Caco-2 (cell line): Measurements from ENCODE around the gene CAMKK1. TPM values are rescaled to one million over a fixed set of nuclear protein-coding genes. Genes with fewer than 3 reads are reported as not detected.
"Not testable (repeated sequence)": the region's sequence is repeated elsewhere in the genome, so short reads cannot be mapped to it uniquely, and the experiment has no call there.

Experiments
- BruUV-seq: library from RNA; stranded (reverse); fragments of 400-500 nt; replicated peaks from 2 replicates; lab custom pipeline; 2021; lab: Mats Ljungman, UMichigan
- CTCF ChIA-PET: fragments of 300-600 bp; sonication (Branson Sonifier 250); formaldehyde crosslinking; loops from one replicate; lab custom pipeline; 2022; ENCODE audit warnings: antibody characterized with exemption; lab: Charles Lee
- POLR2A ChIA-PET: fragments of 300-600 bp; sonication (Branson Sonifier 250); formaldehyde crosslinking; loops from one replicate; lab custom pipeline; 2022; ENCODE audit warnings: antibody characterized with exemption; lab: Charles Lee
- DNase-seq, 2 experiments: peaks; one replicate each; pipeline versions ENCODE4 v3.0.0 to v3.0.0-alpha.2; 2020 to 2022
- H3K27me3 ChIP-seq: replicated peaks from 2 replicates; pipeline ENCODE4 v1.6.0; 2011; ENCODE audit warnings: low read length; ENCODE audit not compliant: control insufficient read depth, insufficient read depth
- H3K36me3 ChIP-seq: 2 replicates; pipeline ENCODE4 v1.5.1; 2011; ENCODE audit warnings: low read length; ENCODE audit not compliant: control insufficient read depth, insufficient read depth
- H3K4me1 ChIP-seq: fragments of 250-450 bp; sonication (Bioruptor Pico); 2 replicates; pipeline ENCODE4 v1.5.1; 2020; ENCODE audit warnings: mild to moderate bottlenecking
- H3K4me3 ChIP-seq: 2 replicates; pipeline ENCODE4 v1.5.1; 2011; ENCODE audit warnings: low read depth, mild to moderate bottlenecking, control low read depth, low read length
- H3K9me3 ChIP-seq: fragments of 250-450 bp; sonication (Bioruptor Pico); 2 replicates; pipeline ENCODE4 v1.5.1; 2020; ENCODE audit warnings: mild to moderate bottlenecking, moderate library complexity
- H3K27ac Mint-ChIP-seq: one replicate; pipeline ENCODE4 v1.8.0; 2022; ENCODE audit warnings: mixed read lengths; ENCODE audit not compliant: unreplicated experiment
- H3K27me3 Mint-ChIP-seq: one replicate; pipeline ENCODE4 v1.8.0; 2022; ENCODE audit warnings: mixed read lengths; ENCODE audit not compliant: insufficient read depth, unreplicated experiment
- H3K36me3 Mint-ChIP-seq: one replicate; pipeline ENCODE4 v1.8.0; 2022; ENCODE audit warnings: mild to moderate bottlenecking, mixed read lengths; ENCODE audit not compliant: insufficient read depth, unreplicated experiment
- H3K4me1 Mint-ChIP-seq: one replicate; pipeline ENCODE4 v1.8.0; 2022; ENCODE audit warnings: low read depth, mixed read lengths; ENCODE audit not compliant: unreplicated experiment
- H3K4me3 Mint-ChIP-seq: one replicate; pipeline ENCODE4 v1.8.0; 2022; ENCODE audit warnings: mild to moderate bottlenecking, moderate library complexity, mixed read lengths; ENCODE audit not compliant: unreplicated experiment
- H3K9me3 Mint-ChIP-seq: one replicate; pipeline ENCODE4 v1.8.0; 2022; ENCODE audit warnings: mixed read lengths; ENCODE audit not compliant: unreplicated experiment
- intact Hi-C: fragments of 100-400 bp; cut with micrococcal nuclease; formaldehyde crosslinking; loops from one replicate; pipeline ENCODE4 v1.10.0; 2022; ENCODE audit not compliant: unreplicated experiment
- total RNA-seq: library from RNA; stranded (reverse); gene quantifications from 2 replicates; pipeline ENCODE4 v1.2.3, GENCODE V29; 2022
- TF ChIP-seq, protein P1 (sequence below), 2 experiments: fragments of 200-600 bp in 1 of 2; IDR thresholded peaks; 1 replicate in 1 of 2; 2 replicates in 1 of 2; pipeline versions ENCODE4 v1.5.1 to v1.8.0; 2011 to 2022; ENCODE audit warnings: antibody characterized with exemption in 1 of 2, control low read depth in 1 of 2, inconsistent platforms in 1 of 2, low read depth in 1 of 2, low read length in 1 of 2, mild to moderate bottlenecking in 1 of 2, moderate library complexity in 1 of 2; ENCODE audit not compliant: insufficient read depth in 1 of 2, severe bottlenecking in 1 of 2, unreplicated experiment in 1 of 2

CAMKK1 gene
- total RNA-seq, 1 experiment from 2014 or later, result 1.9 TPM

DNA sequence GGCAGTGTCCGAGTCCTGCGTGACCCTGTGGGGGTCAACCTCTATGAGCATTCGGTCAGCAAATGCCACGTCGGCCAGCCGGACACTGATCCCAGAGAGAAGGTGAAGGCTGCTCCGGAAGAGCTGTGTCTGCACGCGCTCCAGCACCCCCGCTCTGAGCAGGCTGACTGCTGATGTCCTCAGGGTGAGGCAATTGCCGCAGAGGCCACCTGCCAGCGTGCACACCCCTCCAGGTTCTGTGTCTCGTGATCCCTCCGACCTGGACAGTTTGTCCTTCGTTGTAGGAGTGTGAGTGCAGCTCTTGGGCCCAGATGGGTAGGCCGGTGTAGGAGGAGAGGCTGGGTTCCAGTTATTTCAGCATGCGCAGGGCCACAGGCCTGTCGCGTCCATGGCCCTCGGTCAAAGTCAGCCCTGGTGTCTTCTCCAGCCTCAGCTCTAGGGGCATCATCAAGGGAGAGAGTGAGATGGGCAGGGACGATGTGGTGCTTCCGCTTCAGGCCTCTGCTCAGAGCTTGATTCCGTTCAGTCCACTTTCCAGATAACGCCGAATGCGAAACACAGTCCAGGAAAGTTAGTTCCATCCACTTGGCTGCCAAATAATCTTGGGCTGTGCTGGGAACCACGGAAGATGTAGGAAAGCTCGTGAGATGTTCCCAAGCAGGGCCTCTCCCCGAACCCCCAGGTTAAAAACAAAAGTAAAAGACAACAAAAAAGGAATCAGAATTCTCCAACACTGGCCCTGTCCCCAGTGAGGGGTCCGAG lies 31.7 kb downstream of the CAMKK1 start:
- Mint-ChIP-seq H3K36me3 (no peaks in the 10 kb centered on the region), H3K27me3 (no peaks in the 10 kb centered on the region), H3K9me3 (no peaks in the 10 kb centered on the region), H3K4me3 (no peak overlapping the region), H3K4me1 (no peaks in the 10 kb centered on the region), H3K27ac (no peak overlapping the region)
- ChIA-PET POLR2A (no interaction called here), CTCF (no interaction called here)
- no peak for DNase-seq
- no peaks in the 10 kb centered on the region for H3K4me1 ChIP-seq
- no peaks in the 10 kb centered on the region for H3K36me3 ChIP-seq
- intact Hi-C loops, result no loop called here
- no peaks in the 10 kb centered on the region for H3K27me3 ChIP-seq
- no peaks in the 10 kb centered on the region for H3K9me3 ChIP-seq
- TF ChIP-seq, protein P1, sequence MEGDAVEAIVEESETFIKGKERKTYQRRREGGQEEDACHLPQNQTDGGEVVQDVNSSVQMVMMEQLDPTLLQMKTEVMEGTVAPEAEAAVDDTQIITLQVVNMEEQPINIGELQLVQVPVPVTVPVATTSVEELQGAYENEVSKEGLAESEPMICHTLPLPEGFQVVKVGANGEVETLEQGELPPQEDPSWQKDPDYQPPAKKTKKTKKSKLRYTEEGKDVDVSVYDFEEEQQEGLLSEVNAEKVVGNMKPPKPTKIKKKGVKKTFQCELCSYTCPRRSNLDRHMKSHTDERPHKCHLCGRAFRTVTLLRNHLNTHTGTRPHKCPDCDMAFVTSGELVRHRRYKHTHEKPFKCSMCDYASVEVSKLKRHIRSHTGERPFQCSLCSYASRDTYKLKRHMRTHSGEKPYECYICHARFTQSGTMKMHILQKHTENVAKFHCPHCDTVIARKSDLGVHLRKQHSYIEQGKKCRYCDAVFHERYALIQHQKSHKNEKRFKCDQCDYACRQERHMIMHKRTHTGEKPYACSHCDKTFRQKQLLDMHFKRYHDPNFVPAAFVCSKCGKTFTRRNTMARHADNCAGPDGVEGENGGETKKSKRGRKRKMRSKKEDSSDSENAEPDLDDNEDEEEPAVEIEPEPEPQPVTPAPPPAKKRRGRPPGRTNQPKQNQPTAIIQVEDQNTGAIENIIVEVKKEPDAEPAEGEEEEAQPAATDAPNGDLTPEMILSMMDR (IDR thresholded peaks at IDR 0.05; ENCODE audit: insufficient read depth in 1 of 2, low read depth in 1 of 2, low read length in 1 of 2, severe bottlenecking in 1 of 2, unreplicated experiment in 1 of 2), result no peak
- no TSS peak for BruUV-seq
- H3K4me3 ChIP-seq, result no peak overlapping the region

DNA sequence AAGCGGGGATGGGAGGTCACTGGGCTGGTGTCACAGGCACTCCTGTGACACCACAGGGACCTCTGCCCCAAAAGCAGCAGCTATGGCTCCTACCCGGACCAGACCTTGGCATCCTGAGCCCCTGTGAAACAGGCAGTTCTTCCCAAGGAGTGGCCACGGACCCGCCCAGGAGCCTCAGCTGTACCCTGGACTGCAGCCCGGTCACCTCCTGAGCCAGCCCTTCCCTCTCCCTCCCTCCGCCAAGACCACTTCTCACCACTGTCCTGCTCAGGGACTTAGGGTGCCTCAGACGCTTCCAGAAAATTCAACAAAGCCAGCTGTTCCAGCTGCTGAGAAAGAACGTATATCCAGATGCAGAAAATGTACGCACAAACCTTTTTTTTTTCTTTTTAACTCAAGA lies 32.9 kb downstream of the CAMKK1 start:
- POLR2A ChIA-PET, result no interaction called here
- intact Hi-C loops, result no loop called here
- BruUV-seq, result no TSS peak

DNA sequence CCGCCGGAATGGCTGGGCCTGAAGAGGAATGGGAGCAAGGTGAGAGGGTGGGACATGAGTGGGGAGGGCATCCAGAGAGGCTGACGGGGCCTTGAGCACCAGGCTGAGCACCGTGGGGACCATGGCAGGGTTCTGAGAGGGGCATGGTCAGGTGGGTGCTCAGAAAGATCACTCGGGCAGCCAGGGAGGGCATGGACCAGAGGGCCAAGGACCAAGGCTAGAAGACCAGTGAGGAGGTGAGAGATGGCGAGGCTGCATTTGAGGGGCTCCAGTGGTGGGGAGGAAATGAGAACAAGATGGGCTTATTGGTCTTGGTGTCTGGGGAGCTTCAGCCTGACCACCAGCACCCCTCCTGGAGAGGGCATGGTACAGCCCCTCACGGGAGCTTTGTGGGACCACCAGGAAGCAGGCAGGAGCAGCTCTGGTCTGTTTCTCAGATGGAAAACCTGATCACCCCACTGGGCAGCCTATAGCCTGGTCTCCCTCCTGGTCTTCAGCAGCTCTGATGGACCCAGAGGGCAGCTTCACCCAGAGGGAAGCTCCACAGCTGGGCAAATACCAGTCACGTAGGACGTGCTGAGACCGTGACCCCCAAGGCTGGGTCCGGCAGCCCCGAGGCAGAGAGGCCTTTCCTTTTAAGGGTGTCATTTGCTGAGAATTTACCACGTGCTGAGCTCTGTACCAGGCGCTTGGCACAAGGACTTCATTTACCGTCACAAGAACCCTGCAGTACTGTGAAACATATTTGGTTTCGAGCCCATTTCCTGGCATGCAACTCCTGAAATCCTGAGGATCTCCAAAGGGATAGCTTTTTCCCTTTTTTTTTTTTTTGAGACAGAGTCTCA lies 35.4 kb downstream of the CAMKK1 start:
- H3K4me1 ChIP-seq, result no peaks in the 10 kb centered on the region
- no peak for DNase-seq
- no peaks in the 10 kb centered on the region for H3K36me3 Mint-ChIP-seq
- H3K27me3 Mint-ChIP-seq, result no peaks in the 10 kb centered on the region
- H3K36me3 ChIP-seq, result no peaks in the 10 kb centered on the region
- no TSS peak for BruUV-seq
- H3K4me3 Mint-ChIP-seq, result no peak overlapping the region
- no peak overlapping the region for H3K27ac Mint-ChIP-seq
- H3K9me3 ChIP-seq, result no peaks in the 10 kb centered on the region
- POLR2A ChIA-PET, result no interaction called here
- H3K4me1 Mint-ChIP-seq, result no peaks in the 10 kb centered on the region
- TF ChIP-seq, protein P1 (IDR thresholded peaks at IDR 0.05; ENCODE audit: insufficient read depth in 1 of 2, low read depth in 1 of 2, low read length in 1 of 2, severe bottlenecking in 1 of 2, unreplicated experiment in 1 of 2), result no peak
- intact Hi-C loops, result no loop called here
- no peaks in the 10 kb centered on the region for H3K9me3 Mint-ChIP-seq
- H3K4me3 ChIP-seq, result no peak overlapping the region
- CTCF ChIA-PET, result interaction anchor here (1.1 kb wide), 1 partner anchor 9 kb away, joined by 4 read pairs; no protein-coding TSS in a partner anchor
- no peaks in the 10 kb centered on the region for H3K27me3 ChIP-seq

More for the DNA sequence above, 32.9 kb downstream of the CAMKK1 start:
- no peaks in the 10 kb centered on the region for H3K9me3 ChIP-seq
- Mint-ChIP-seq H3K27ac (no peak overlapping the region), H3K4me3 (no peak overlapping the region), H3K9me3 (no peaks in the 10 kb centered on the region), H3K36me3 (no peaks in the 10 kb centered on the region), H3K27me3 (no peaks in the 10 kb centered on the region), H3K4me1 (no peaks in the 10 kb centered on the region)
- no peaks in the 10 kb centered on the region for H3K4me1 ChIP-seq
- H3K27me3 ChIP-seq, result no peaks in the 10 kb centered on the region
- DNase-seq, result no peak
- CTCF ChIA-PET, result no interaction called here
- no peak overlapping the region for H3K4me3 ChIP-seq
- no peaks in the 10 kb centered on the region for H3K36me3 ChIP-seq
- TF ChIP-seq, protein P1 (IDR thresholded peaks at IDR 0.05; ENCODE audit: insufficient read depth in 1 of 2, low read depth in 1 of 2, low read length in 1 of 2, severe bottlenecking in 1 of 2, unreplicated experiment in 1 of 2), result no peak

DNA sequence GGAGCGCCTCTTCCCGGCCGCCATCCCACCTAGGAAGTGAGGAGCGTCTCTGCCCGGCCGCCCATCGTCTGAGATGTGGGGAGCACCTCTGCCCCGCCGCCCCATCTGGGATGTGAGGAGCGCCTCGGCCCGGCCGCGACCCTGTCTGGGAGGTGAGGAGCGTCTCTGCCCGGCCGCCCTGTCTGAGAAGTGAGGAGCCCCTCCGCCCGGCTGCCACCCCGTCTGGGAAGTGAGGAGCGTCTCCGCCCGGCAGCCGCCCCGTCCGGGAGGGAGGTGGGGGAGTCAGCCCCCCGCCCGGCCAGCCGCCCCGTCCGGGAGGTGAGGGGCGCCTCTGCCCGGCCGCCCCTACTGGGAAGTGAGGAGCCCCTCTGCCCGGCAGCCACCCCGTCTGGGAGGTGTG lies 38.6 kb downstream of the CAMKK1 start:
- H3K4me3 Mint-ChIP-seq, H3K36me3 ChIP-seq, H3K9me3 Mint-ChIP-seq, intact Hi-C loops, BruUV-seq, H3K4me1 Mint-ChIP-seq, H3K4me3 ChIP-seq, DNase-seq, H3K27ac Mint-ChIP-seq, H3K27me3 Mint-ChIP-seq, H3K9me3 ChIP-seq, H3K36me3 Mint-ChIP-seq, CTCF ChIA-PET, POLR2A ChIA-PET, H3K27me3 ChIP-seq, H3K4me1 ChIP-seq: not testable (repeated sequence)
